H1 (cell line): ENCODE results near the gene QSER1. TPM values are rescaled to one million over a fixed set of nuclear protein-coding genes. Genes with fewer than 3 reads are reported as not detected.

Source experiments
- GTF2F1 ChIP-seq: IDR thresholded peaks from 2 replicates; pipeline ENCODE4 v1.6.1; 2012; ENCODE audit warnings: low read depth, low read length, improper control_type of control experiment, borderline replicate concordance
- SAP30 ChIP-seq: fragments of 300-600 bp; sonication (generic); IDR thresholded peaks from 2 replicates; pipeline ENCODE4 v1.7.1; 2012; ENCODE audit warnings: low read length, moderate library complexity, mild to moderate bottlenecking, inconsistent platforms; ENCODE audit not compliant: insufficient read depth, insufficient replicate concordance
- TEAD4 ChIP-seq: IDR thresholded peaks from 2 replicates; pipeline ENCODE4 v1.6.1; 2012; ENCODE audit warnings: low read depth, low read length, inconsistent platforms, mixed read lengths
- polyA plus RNA-seq, 7 experiments: library from polyadenylated mRNA; depleted of rRNA in 3 of 7; stranded (reverse) in 5 of 7; unstranded in 2 of 7; fragments of >200 nt in 5 of 7; fragments of 200-250 nt in 2 of 7; gene quantifications; 1 replicate in 5 of 7; 2 replicates in 1 of 7; 4 replicates in 1 of 7; pipeline versions ENCODE4 v1.2.1 to v1.2.3, GENCODE V29; 2011 to 2013; ENCODE audit warnings: missing spikeins in 2 of 7, mixed read lengths in 2 of 7
- total RNA-seq: library from RNA; stranded (reverse); fragmentation: NEBNext Ultra II Directional; extraction: Animal tissue kit (Norgen Biotek cat#: 25700); gene quantifications from 2 replicates; pipeline ENCODE4 v1.2.1, GENCODE V29; 2021

QSER1 gene
- total and polyA plus RNA-seq, 2 of the 8 experiments (the other 6 are each of a cell fraction or from before 2014, with no cell fraction given): 29.3 to 117 TPM

- TF ChIP-seq SAP30: no peak
- no peak for TF ChIP-seq GTF2F1
- TF ChIP-seq TEAD4: no peak
These were observed 98.8 kb downstream of the QSER1 start (continued) for GRCh38 chr11:32991427-32991826.
